ENCODE results near the gene LPP. TPM values are rescaled to one million over a fixed set of nuclear protein-coding genes. Genes with fewer than 3 reads are reported as not detected.

Gene LPP
- total RNA-seq, 1 donor from 2014 or later = 62.1 TPM

GRCh38 chr3:188362405-188362831 lies 208.5 kb downstream of the LPP start:
- DNase-seq = no peak

GRCh38 chr3:188365184-188365583 lies 211.2 kb downstream of the LPP start:
- DNase-seq = no peak

DNA sequence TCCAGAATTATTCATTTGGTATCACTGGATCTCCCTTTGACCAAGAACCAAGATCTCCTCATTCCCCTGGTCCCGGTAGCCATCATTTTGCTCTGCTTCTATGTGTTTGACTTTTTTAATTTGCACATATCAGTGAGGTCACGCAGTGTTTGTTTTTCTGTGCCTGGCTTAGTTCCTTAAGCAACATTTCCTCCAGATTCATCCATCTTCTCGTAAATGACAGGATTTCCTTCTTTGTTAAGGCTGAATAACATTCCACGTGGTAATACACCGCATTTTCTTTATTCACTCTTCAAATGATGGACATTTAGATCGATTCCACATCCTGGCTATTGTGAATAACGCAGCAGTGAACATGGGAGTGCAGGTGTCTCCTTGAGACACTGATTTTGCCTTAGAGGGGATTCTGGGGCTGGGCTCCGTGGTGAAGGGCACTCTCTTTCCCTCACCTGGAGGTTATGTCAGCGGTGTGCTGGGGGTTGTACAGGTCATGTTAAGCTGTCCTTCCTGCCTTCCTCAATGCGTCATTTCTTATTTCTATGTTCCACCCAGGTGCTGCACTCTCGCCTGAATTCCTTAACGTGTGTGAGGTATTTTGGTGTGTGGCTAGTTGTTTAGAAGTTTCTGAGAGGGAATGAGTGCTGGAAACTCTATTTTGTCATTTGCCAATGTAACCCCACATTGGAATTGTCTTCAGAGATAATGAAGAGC lies 212.2 kb downstream of the LPP start:
- DNase-seq = no peak

DNA sequence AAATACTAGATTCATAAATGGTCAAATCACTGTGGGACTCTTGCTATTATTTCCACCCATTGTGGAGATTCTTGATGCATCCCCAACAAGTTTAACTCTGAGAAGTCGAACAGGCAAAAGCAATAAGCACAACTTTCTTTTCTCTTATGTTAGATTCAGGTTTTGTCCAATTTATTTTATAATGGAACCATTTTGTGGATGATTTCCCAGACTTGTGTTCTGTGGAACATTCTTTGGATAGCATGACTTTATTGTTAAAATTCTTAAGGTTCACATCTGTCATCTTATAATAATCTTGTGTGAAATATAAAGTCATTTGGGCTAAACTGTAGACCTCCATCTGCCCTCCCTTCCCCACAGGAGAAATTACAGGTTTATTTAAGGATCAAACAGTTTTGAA lies 213.7 kb downstream of the LPP start:
- DNase-seq = no peak

DNA sequence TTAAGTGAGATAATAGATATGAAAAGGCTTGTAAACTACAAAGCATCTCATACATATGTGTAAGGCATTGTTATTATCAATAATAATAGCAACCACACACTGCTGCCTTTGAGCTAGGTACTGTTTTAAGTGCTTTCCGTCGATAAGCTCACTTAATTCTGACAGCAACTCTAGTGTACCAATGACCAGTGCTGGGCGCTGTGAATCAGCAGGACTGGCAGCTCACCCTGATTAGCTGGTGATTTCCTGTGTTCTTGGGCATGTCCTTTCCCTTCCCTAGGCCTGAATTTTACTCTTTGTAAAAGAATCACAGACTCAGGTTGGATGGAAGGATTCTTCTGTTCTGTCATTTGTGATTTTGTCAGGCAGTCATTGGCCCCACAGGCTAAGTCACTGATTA lies 215.6 kb downstream of the LPP start:
- DNase-seq = no peak

DNA sequence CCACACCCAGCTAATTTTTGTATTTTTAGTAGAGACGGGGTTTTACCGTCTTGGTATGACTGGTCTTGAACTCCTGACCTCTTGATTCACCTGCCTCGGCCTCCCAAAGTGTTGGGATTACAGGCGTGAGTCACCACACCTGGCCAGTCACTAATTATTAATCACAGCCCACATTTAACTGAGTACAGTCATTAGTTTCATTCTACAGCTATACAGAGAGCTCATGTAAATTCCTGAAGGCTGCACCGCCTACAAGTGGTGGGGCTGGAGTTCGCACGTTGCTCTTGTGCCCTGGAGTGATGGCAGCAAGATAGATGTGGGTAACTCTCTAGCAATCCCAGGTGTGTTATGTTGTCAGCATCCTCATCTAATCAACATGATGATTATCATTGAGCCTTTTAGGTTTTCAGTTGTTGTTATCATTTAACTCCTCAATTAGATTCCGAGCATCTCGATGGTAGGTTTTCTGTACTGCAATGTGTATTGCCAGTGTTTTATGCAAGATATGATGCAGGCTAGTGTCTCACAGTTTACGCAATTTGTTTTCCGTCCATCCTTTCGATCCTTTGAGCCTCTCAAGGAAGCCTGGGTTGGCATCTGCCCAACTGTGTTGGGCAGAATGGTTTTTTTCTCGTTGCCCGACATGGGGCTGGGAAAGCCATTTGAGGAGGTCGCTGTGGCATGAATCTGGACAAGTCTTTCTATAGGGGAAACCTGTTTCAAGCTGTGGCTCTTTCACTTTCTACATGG lies 216.3 kb downstream of the LPP start:
- DNase-seq = no peak

- no peak for DNase-seq
These were observed 224.8 kb downstream of the LPP start for GRCh38 chr3:188378786-188379185.

- DNase-seq = no peak
These were observed 226.3 kb downstream of the LPP start for GRCh38 chr3:188380252-188380651.

DNA sequence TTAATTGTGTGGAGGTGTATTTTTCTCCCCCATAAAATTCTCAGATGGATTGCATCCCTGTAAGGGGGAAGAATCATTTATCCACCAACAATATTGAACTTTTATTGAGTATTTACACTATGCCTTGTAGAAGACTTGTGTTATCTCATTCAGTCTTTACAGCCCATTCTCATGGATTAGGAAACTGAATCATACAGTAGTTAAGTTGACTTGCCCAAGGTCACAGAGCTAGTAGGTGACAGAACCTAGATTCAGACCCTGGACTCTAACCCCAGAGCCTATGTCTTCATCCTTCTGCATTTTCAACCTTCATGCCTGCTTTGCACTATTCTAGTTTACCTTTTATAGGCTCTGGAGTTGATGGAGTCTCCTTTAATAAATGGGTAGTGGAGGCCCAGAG lies 226.8 kb downstream of the LPP start:
- no peak for DNase-seq

DNA sequence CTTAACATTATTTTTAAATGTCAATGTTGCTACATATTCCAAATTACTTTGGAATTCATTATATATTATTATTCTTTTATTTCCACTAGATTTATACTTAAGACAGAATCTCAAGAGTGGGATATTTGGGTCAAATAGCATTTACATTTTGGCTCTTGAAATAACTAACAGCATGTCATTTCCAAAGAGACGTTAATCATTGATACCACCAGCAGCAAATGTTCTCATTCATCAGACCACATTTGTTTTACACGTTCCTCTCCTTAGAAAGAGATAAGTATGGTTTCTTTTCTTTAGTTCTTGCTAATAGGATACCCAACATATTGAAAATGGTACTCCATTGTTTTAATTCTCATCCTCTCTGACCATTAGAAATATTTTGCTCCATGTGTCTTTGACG lies 229.8 kb downstream of the LPP start:
- no peak for DNase-seq

GRCh38 chr3:188385295-188385694 lies 231.3 kb downstream of the LPP start:
- DNase-seq = no peak

GRCh38 chr3:188389711-188390342 lies 235.9 kb downstream of the LPP start:
- no peak for DNase-seq

- no peak for DNase-seq
These were observed 236.4 kb downstream of the LPP start for GRCh38 chr3:188390343-188390718.

DNA sequence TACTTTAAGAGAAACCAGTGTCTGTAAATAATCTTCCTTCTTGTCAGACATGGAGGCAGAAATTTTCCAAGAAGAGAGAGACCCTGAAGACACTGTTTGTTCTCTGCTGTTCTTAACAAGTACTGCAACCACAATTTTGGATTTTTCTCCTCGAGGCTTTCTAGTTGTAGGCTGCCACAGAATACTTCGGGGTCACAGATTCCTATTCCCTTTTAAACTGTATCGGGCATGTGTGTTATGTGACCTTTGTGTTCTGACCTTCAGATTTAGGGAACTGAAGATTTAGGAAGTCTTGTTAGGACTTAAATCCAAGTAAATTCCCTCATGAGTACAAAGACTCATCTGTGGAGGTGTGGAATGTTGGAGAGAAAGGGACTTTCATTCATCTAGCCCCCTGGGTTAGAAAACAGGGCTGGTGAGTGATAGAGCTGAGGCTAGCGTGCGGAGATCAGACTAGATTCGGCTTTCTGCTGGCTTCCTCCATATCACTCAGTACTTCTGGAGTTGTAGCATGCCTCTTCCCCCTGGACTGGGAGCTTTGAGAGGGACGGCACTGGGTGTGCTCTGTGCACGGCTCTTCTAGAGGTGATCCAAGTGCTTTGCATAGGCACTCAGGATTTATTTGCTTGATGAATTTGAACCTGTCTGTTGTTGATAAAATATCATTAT lies 237.0 kb downstream of the LPP start:
- peak; percentile 24 for DNase-seq

GRCh38 chr3:188391592-188391991 lies 237.6 kb downstream of the LPP start:
- no peak for DNase-seq

GRCh38 chr3:188392076-188392475 lies 238.1 kb downstream of the LPP start:
- no peak for DNase-seq

DNA sequence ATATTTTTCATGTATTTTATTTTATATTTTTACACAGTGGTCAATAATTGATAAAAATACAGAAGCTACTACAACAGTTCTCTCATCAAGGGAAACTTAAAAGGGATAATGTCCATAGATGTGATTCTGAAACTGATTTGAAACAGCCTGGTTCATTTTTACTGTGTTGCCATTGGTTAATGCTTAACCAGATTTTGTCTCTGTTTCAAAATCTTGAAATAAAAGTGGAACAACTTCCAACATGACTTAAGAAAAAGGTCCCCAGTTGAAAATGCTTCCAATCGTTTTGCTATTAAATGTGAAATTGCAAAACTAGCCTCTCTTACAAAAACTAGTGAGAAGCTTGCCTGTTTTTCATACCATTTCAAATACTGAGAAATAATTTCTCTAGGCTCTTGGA lies 240.7 kb downstream of the LPP start:
- DNase-seq = no peak

- no peak for DNase-seq
These were observed 242.3 kb downstream of the LPP start for GRCh38 chr3:188396251-188396650.

DNA sequence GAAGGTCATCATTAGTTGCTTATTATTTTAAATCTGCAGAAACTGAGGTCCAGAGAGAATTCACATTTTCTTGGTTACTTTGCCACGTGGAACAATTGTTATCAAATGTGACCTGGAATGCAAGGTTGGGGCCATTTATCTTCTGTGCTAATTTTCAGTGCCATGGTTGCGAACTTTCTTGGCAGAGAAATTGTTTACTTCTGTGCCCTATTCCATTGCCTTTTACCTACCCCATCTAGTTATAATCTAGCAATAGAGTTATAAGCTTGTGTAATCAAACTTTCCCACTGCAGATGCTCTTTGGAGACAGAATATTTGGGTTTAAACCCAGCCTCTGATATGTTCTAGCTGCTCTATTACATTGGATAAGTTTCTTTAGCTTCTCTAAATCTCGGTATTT lies 242.9 kb downstream of the LPP start:
- DNase-seq = no peak

DNA sequence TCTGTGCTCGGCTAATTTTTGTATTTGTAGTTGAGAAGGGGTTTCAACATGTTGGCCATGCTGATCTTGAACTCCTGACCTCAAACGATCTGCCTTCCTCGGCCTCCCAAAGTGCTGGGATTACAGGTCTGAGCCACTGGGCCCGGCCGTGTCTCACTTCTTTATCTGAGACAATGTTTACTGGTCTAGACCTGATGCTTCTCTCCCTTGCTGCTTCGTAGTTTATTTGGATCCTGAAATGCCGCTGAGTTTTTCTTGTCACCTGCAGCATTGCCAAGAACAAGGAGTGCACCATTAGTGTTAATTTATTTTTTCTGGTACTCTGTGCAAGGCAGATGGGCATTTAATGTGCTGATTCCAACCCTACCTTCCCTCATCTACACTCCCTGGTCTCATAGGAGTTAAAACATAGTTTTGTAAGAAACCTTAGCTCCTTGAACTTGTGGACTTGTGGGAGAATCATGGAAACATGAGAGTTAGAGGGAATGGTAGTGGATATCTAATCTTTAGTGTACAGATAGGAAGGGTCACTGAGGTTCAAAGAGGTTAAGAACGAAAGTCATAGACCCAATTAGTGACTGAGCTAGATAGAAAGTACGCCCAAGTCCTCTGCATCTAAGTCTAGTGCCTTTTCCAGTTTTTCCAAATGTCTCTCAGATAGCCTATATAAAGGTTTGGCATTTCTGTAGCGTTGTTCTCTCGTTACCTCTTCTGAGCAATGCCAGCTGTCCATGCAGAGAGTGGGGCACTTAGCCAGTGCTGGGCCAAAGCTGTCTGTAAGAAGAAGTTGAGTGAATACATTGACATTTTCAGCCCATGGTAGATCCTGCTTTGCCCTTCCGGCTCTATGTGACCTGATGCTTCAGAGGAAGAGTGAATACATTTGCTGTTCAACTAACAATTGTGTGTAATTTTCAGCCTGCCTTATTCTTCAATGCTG lies 244.1 kb downstream of the LPP start:
- DNase-seq = no peak

- no peak for DNase-seq
These were observed 246.7 kb downstream of the LPP start for GRCh38 chr3:188400494-188401243.
